Glutamatergic neuron (in vitro differentiated cells): Measurements from ENCODE around the gene FAM53A. TPM values are rescaled to one million over a fixed set of nuclear protein-coding genes. Genes with fewer than 3 reads are reported as not detected.
A peak's percentile ranks its signal among the peaks of the same experiment; 100 is the strongest.
"Not testable (repeated sequence)": the region's sequence is repeated elsewhere in the genome, so short reads cannot be mapped to it uniquely, and the experiment has no call there.

ENCODE experiments used
- DNase-seq: peaks from one replicate; pipeline ENCODE4 v3.0.0; 2022
- H3K27ac Mint-ChIP-seq: one replicate; pipeline ENCODE4 v1.8.0; 2020; ENCODE audit warnings: mild to moderate bottlenecking, mixed read lengths, inconsistent platforms; ENCODE audit not compliant: unreplicated experiment
- H3K27me3 Mint-ChIP-seq: one replicate; pipeline ENCODE4 v1.8.0; 2020; ENCODE audit warnings: mild to moderate bottlenecking, moderate library complexity, mixed read lengths, inconsistent platforms; ENCODE audit not compliant: unreplicated experiment
- H3K36me3 Mint-ChIP-seq: one replicate; pipeline ENCODE4 v1.8.0; 2020; ENCODE audit warnings: mild to moderate bottlenecking, mixed read lengths, inconsistent platforms; ENCODE audit not compliant: unreplicated experiment
- H3K4me1 Mint-ChIP-seq: one replicate; pipeline ENCODE4 v1.8.0; 2020; ENCODE audit warnings: mild to moderate bottlenecking, low read depth, mixed read lengths, inconsistent platforms; ENCODE audit not compliant: unreplicated experiment
- H3K4me3 Mint-ChIP-seq: one replicate; pipeline ENCODE4 v1.8.0; 2020; ENCODE audit warnings: mild to moderate bottlenecking, mixed read lengths, inconsistent platforms; ENCODE audit not compliant: unreplicated experiment
- H3K9me3 Mint-ChIP-seq: one replicate; pipeline ENCODE4 v1.8.0; 2020; ENCODE audit warnings: mild to moderate bottlenecking, moderate library complexity, mixed read lengths, inconsistent platforms; ENCODE audit not compliant: unreplicated experiment
- CTCF ChIP-seq: fragments of 200-600 bp; sonication (generic); IDR thresholded peaks from one replicate; pipeline ENCODE4 v1.5.0; 2021; ENCODE audit not compliant: partially characterized antibody, unreplicated experiment
- total RNA-seq: library from RNA; stranded (reverse); fragmentation: NEBNext Ultra II Directional; extraction: Animal tissue kit (Norgen Biotek cat#: 25700); gene quantifications from one replicate; pipeline ENCODE4 v1.2.1, GENCODE V29; 2021; ENCODE audit not compliant: unreplicated experiment

The FAM53A gene
- total RNA-seq, 1 donor from 2014 or later = 1.1 TPM

- Mint-ChIP-seq H3K9me3 (peaks cover 2% of the 10 kb centered on the region), H3K27ac (no peak overlapping the region), H3K27me3 (peaks cover 2% of the 10 kb centered on the region), H3K4me3 (no peak overlapping the region), H3K36me3 (no peaks in the 10 kb centered on the region), H3K4me1 (peaks cover 3% of the 10 kb centered on the region)
- no peak for DNase-seq
- no peak for TF ChIP-seq CTCF
Observed at GRCh38 chr4:1703867-1704266, 19.8 kb upstream of the FAM53A start.

- not testable (repeated sequence) for H3K4me3 Mint-ChIP-seq, H3K27me3 Mint-ChIP-seq, DNase-seq, H3K36me3 Mint-ChIP-seq, H3K27ac Mint-ChIP-seq, H3K4me1 Mint-ChIP-seq, H3K9me3 Mint-ChIP-seq
Observed at GRCh38 chr4:1701671-1702070, 17.6 kb upstream of the FAM53A start.

- peak; percentile 60 for DNase-seq
- peak overlapping the region; percentile 57 for H3K4me3 Mint-ChIP-seq
- H3K27me3 Mint-ChIP-seq = no peaks in the 10 kb centered on the region
- H3K9me3 Mint-ChIP-seq = peaks cover 6% of the 10 kb centered on the region
- TF ChIP-seq CTCF = no peak
- peak overlapping the region; percentile 85 for H3K27ac Mint-ChIP-seq
- H3K36me3 Mint-ChIP-seq = no peaks in the 10 kb centered on the region
- H3K4me1 Mint-ChIP-seq = peaks cover 13% of the 10 kb centered on the region
Observed at GRCh38 chr4:1695913-1696312, 11.8 kb upstream of the FAM53A start.

GRCh38 chr4:1693131-1693896, 9.2 kb upstream of the FAM53A start:
- Mint-ChIP-seq H3K4me1 (peaks cover 16% of the 10 kb centered on the region), H3K9me3 (peaks cover 9% of the 10 kb centered on the region), H3K27ac (peak overlapping the region; percentile 62), H3K27me3 (peaks cover 2% of the 10 kb centered on the region), H3K36me3 (no peaks in the 10 kb centered on the region), H3K4me3 (no peak overlapping the region)
- TF ChIP-seq CTCF = peak; percentile 96
- peak; percentile 78 for DNase-seq

GRCh38 chr4:1691737-1692373, 7.7 kb upstream of the FAM53A start:
- no peak for DNase-seq
- Mint-ChIP-seq H3K4me3 (no peak overlapping the region), H3K36me3 (no peaks in the 10 kb centered on the region), H3K4me1 (peaks cover 16% of the 10 kb centered on the region), H3K27me3 (peaks cover 2% of the 10 kb centered on the region), H3K27ac (peak overlapping the region; percentile 3), H3K9me3 (peaks cover 9% of the 10 kb centered on the region)
- no peak for TF ChIP-seq CTCF
